GM03348 (cell line): Measurements from ENCODE around the gene NDUFA3.
"Not testable (repeated sequence)": the region's sequence is repeated elsewhere in the genome, so short reads cannot be mapped to it uniquely, and the experiment has no call there.

ENCODE experiments used
- DNase-seq: peaks from one replicate; pipeline ENCODE4 v3.0.0; 2012; ENCODE audit warnings: low spot score

NDUFA3 gene

GRCh38 chr19:54102421-54103169, at the start of gene NDUFA3:
Gene NDUFA3, plus strand, starts transcription at chr19:54102855. Its CDS starts 24 bp downstream, at chr19:54102879.
- peak; percentile 100 for DNase-seq

- DNase-seq: no peak
These were observed 40.0 kb upstream of the NDUFA3 start for GRCh38 chr19:54062643-54063042.

DNA sequence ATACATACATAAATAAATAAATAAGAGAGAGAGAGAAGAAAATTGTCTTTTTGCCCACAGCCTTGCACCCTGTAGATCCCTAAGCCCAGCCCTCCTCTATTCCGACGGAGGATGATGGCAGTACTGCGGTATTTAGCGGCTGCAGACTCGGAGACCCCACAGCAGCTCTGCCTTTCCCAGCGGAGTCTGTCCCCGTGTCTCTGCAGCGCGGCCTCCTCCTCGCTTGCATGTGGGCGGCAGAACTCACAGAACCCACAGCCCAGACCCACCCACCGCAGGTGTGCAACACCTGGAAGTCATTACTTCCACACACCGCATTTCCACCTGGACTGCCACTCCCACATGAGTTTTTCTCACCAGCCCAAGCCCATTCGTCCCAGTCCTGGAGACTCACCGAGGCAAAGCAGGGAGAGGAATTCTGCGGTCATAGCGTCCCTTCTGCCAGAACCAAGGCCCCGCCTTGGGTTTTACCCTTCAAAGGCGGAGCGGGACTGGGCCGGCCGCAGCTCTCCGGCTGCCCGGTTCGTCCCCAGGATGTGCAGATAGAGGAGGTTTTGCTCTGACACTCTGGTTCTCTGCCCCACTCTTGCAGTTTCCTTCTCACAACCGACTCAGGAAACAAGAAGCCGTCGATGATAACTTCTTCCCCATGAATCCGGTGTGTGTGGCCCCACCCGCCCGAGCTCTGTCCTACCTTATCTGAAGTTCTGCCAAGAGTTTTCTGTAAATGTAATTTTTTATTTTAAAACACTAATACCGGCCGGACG, 39.1 kb upstream of the NDUFA3 start, which contains the start of gene VSTM1:
TSS of gene VSTM1 (minus strand) at position 548 of the 767 bp plus-strand sequence. CDS start at position 428, 120 bp downstream.
- DNase-seq: no peak

DNA sequence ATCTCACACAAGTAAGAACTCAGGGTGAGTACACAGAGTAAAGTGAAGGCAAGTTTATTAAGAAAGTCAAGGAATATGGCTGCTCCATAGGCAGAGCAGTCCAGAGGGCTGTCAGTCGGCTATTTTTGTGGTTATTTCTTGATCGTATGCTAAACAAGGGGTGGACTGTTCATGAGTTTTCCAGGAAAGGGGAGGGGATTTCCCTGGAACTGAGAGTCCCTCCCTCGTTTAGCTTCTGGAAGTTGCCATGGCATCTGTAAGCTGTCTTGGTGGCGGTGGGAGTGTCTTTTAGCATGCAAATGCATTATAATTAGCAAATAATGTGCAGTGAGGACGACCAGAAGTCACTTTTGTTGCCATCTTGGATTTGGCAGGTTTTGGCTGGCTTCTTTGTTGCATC, 33.2 kb upstream of the NDUFA3 start:
- DNase-seq: no peak

- DNase-seq: no peak
These were observed 28.8 kb upstream of the NDUFA3 start for GRCh38 chr19:54073829-54074228.

DNA sequence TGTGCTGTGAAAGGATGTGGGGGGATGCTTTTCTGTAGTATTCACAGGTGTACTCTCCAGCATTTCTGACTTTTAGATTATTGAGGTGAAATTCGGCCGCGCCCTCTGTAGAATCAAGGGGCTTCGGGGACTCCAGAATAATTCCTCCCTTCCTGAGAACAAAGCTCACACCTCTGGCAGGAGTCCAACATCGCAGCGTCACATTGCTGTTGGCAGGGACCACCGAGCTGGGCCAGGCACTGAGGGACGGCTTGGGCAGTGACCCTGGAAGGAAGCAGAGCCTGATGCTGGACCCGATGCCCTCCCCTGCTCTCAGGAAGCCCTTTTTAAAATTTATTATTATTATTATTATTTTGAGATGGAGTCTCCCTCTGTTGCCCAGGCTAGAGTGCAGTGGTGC, 27.8 kb upstream of the NDUFA3 start:
- DNase-seq: no peak

DNA sequence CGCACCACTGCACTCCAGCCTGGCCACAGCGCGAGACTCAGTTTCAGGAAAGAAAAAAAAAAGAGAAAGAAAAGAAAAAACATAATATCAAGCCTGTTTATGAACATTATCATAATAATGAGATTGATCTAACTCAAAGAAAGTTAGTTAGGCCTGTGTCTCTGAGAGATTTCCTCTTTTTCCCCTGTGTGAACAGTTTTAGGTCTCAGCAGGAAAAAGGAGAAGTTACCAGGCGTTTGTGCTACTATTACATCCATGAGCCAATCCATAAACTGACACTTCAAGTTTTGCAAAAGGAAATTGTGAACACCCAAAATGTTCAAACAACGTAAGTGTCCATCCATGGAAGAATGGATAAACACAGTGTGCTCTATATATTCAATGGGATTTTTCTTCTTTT, 25.3 kb upstream of the NDUFA3 start:
- DNase-seq: no peak

- DNase-seq: no peak
These were observed 21.6 kb upstream of the NDUFA3 start, which contains the start of gene TARM1 for GRCh38 chr19:54081032-54081431. Gene TARM1, minus strand, starts transcription at chr19:54081365. Its CDS starts 25 bp downstream, at chr19:54081340.

DNA sequence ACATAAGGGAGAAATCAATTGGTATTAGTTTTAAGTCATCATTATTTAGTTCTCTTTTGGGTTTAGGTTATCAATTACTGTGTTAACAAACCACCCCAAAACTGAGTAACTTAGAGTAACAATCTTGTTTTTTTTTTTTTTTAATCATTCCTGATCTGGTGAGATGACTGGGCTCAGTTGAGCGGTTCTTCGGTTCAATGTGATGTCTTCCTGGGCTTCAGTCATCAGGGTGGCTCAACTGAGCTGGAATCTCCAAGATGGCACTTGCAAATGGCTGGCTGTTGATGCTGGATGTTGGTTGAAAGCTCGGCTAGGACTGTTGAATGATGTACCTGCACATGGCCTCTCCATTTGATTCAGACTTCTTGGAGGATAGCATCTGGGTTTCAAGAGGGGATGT, 18.2 kb upstream of the NDUFA3 start:
- DNase-seq: no peak

- no peak for DNase-seq
These were observed 8.1 kb upstream of the NDUFA3 start for GRCh38 chr19:54094426-54095000.

- DNase-seq: no peak
These were observed 7.4 kb upstream of the NDUFA3 start for GRCh38 chr19:54095136-54095858.

- peak; percentile 83 for DNase-seq
These were observed 6.6 kb upstream of the NDUFA3 start for GRCh38 chr19:54095859-54096616.

GRCh38 chr19:54096617-54097106, 6.0 kb upstream of the NDUFA3 start:
- peak; percentile 51 for DNase-seq

- no peak for DNase-seq
These were observed 3.3 kb upstream of the NDUFA3 start for GRCh38 chr19:54099190-54099902.

DNA sequence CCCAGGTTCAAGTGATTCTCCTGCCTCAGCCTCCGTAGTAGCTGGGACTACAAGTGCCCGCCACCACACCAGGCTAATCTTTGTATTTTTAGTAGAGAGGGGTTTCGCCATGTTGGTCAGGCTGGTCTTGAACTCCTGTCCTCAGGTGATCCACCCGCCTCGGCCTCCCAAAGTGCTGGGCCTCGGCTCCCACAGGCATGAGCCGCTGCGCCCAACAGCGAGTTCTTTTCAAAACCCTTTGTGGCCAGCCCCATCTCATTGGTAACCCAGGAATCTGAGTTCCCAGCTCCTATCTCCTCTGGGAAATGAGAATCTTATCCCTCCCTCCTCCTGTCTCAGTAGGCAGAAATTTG, 2.8 kb upstream of the NDUFA3 start:
- not testable (repeated sequence) for DNase-seq

GRCh38 chr19:54100561-54100960, 2.1 kb upstream of the NDUFA3 start, which contains the start of gene OSCAR:
Gene OSCAR, minus strand, starts transcription at chr19:54100803. Its CDS starts 11 bp downstream, at chr19:54100792.
- DNase-seq: no peak

DNA sequence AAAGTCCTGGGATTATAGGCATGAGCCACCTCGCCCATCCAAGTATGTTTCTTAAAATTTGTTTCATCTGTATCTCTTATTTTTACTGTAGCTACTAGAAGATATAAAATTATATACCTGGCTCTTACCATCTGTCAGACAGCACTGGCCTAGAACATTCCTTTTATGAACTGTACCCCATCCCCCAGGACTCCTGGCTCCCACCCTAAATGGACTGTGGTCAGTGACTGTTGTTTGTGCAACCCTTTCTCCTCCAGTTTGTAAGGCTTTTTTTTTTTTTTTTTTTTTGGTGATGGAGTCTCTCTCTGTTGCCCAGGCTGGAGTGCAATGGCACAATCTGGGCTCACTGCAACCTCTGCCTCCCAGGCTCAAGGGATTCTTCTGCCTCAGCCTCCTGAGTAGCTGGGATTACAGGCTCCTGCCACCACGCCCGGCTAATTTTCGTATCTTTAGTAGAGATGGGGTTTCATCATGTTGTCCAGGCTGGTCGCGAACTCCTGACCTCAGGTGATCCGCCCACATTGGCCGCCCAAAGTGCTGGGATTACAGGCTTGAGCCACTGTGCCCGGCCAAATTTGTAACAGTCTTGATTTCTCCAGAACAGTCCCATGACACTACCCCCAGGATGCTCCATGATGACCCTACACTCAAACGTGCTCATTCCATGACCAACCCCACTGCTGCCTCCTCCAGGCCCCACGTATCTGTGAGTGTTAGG, 2.5 kb downstream of the NDUFA3 start:
- DNase-seq: no peak

DNA sequence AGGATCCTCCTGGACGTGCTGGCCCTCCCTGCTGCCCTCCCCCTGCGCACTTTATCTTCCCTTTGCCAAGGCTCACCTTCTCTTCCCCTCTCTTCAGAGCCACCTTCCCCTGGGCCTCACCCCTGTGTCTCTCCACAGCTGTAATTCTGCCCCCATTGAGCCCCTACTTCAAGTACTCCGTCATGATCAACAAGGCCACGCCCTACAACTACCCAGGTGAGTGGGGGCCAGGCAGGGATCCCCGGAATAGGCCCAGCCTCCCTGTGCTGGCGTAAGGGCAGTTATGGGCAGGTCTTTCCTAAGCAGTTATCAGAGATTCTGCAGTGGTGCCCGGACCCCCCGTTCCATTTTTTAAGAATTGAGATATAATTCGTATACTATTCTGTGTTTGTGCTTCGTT, 3.1 kb downstream of the NDUFA3 start:
- no peak for DNase-seq

DNA sequence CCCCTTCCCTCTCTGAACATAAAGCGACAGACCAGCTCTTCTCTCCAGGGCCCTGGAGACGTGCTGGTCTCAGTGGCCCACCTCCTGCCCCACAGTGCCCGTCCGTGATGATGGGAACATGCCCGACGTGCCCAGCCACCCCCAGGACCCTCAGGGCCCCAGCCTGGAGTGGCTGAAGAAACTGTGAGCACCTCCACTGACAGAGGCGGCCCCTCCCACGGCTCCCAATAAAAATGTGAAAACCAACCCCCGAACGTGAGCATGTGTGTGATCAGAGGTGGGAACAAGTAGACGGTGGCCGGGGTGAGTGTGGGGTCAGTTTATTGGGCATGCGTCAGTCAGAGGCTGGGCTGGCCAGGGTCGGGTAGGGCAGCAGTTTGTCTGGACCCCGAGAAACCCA, 4.1 kb downstream of the NDUFA3 start:
- no peak for DNase-seq
